Fibroblast of skin of scalp (primary cell): ENCODE measurements around the gene NKTR. TPM values are rescaled to one million over a fixed set of nuclear protein-coding genes. Genes with fewer than 3 reads are reported as not detected.
"Not testable (repeated sequence)": the region's sequence is repeated elsewhere in the genome, so short reads cannot be mapped to it uniquely, and the experiment has no call there.

ENCODE experiments used
- DNase-seq: peaks from one replicate; pipeline ENCODE4 v3.0.0-alpha.2; 2013
- polyA plus RNA-seq, 2 experiments: library from polyadenylated mRNA; unstranded; fragments of 120-200 nt; gene quantifications; one replicate each; pipeline ENCODE4 v1.2.1, GENCODE V29; 2013; ENCODE audit not compliant: insufficient read length in 2 of 2

NKTR gene
- 35.4 TPM for polyA plus RNA-seq (2013, experiment 1 of 2; ENCODE audit: insufficient read length)
- 41.0 TPM for polyA plus RNA-seq (2013, experiment 2 of 2; ENCODE audit: insufficient read length)

GRCh38 chr3:42600111-42600957, at the start of gene NKTR:
Gene NKTR, plus strand, starts transcription at chr3:42600686. Its CDS starts 321 bp downstream, at chr3:42601007.
- DNase-seq: peak; percentile 97

DNA sequence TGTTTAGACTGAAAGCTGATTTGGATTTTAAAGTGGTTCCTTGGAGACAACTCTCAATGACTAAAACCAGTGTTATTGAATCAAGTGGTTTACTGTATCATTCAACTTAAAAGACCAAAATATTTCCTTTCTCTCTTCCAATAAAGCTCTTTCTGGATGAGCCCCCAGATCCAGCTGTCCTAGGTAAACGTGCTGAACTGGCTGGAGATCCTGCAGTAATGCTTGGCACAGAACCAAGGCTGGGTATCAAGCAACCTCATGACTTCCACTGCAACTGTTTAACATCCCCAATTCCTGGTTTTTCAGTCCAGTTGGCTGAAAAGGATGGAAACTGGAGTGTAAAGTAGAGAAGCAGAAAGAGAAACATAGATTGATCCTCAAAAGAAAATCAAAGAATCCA, 47.7 kb upstream of the NKTR start:
- DNase-seq: no peak

DNA sequence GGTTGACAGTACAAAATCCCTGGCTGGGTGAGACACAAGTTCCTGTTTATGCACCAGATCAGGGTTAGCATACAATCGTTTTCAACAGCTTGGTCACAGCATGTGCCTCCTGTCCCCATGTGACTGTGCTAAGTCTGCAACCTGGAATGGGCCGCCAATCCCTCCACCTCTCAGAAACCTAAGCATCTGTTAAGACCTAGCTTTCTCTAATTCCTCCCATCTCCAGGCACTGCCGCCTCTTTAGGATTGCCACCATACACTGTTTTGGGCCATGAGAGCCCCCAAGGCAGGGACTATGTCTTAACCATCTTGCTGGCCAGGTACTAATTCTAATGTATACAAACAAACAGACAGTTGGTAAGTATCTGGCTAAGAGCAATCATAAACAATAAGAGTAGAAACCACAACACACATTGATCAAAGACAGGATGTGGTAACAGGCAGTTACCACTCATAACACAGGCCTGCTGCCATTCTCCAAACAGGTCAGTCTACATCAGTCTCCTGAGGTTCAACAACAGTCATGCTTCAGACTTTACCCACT, 44.3 kb upstream of the NKTR start:
- DNase-seq: no peak

DNA sequence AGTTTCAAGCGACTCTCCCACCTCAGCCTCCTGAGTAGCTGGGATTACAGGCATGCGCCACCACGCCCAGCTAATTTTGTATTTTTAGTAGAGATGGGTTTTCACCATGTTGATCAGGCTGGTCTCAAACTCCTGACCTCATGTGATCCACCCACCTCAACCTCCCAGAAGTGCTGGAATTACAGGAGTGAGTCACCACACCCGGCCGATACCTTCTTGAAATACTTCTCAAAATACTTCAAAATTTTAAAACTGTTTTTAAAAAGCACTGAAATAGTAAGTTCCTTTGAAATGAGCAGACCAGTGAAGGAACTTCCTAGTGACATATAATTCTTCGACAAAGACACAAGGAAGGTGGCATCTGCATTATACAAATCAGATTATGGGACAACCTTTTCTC, 43.7 kb upstream of the NKTR start:
- not testable (repeated sequence) for DNase-seq

- DNase-seq: no peak
These were observed 42.6 kb upstream of the NKTR start for GRCh38 chr3:42557854-42558253.

DNA sequence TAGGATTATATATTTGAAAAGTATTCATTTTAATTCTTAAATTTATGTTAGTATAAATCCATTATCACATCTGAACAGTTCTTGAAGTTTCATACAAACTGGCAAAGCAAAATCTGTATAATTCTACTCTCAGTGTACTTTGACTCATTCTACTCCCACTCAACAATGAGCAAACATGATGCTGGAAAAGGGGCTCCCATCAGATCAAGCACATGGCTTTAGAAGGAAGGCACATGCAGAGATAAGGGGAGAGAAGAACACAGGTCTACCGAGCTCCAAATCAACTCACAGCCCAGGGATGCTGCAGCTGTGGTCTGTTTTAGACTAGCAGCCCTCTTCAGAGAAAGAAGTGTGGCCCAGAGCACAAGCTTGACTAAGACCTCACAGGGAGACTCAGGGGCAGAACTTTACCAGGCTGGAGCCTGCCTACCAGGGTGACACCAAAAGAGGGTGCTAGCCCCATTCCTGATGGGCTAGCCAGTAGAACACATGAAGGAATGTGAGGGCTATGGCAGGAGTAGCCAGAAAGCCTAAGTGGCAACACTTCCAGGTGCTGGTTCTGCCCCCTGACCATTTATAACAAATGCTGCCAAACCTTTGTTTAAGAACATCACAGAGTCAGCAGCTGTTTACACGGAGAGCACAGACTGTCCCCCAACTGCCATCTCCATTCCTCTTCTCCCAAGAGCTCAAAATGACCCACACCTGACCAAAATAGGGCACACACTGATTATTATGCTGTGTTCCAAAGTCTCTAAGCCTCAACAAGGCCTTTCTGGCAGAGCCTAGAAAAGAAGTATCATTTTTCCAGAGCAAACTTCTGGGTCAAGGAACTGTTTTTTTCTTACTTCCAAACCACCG, 38.2 kb upstream of the NKTR start:
- no peak for DNase-seq

DNA sequence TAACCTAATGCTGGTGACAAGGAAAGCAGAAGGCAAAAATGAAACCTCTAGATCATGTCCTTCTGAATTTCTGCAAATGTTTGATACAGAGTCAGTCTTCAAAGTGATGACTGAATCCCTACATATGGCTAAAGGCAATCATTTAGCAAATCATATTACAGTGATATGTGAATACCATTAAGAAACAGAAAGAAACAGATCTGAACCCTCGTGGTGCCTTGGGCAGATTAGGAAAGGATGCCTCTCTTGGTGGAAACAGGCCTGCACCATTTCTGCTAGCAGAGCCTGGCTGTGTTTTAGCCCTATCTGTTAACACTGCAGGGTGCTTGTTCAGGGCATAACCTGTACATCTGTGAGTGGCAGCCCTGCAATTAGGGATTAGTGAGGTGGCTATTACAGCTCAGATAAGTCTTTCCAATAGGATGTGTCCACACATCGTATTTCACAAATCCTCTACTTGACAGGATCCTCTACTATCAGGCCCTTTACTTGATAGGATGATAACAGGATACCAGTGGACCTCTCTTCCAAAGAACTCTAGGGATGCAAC, 30.8 kb upstream of the NKTR start:
- DNase-seq: no peak

DNA sequence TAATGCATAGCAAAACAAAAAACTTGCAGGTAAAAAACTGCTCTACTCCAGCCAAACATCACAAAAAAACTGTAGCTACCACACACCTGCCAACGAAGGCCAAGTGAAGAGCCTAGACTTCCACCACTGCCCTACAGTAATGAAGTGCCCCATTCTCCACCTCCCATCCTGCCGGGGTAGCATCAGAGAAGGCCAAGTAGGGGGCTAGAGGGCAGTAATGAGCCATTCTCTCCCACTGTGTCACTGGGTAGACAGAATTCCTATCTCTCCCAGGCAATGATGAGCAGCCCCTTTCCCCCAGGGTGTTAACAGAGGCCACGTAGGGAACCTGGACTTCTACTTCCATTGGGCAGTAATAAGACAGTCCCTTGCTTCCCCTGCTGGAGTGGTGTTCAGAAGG, 28.2 kb upstream of the NKTR start:
- peak; percentile 52 for DNase-seq

DNA sequence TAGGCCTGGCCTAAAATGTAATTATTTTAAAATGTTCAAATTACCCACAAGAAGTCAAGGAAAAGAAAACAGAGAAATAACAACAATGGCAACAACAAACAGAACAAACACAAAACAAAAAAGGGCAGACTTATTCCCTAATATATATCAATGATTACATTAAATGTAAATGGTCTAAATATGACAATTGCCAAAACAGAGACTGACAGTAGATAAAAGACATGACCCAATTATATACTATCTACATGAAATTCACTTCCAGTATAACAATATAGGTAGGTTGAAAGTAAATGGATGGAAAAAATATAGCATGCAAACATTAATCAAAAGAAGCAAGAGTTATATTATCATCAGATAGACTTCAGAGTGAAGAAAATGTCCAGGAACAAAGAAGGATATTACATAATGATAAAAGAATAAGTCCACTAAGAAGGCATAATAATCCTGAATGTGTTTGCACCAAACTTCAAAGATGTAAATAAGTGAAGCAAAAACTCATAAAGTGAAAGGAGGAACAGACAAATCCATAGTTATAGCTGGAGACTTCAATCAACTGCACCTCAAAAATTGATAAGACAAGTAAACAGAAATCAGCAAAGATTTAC, 25.2 kb upstream of the NKTR start:
- no peak for DNase-seq

GRCh38 chr3:42578054-42578453, 22.4 kb upstream of the NKTR start:
- DNase-seq: no peak

- DNase-seq: not testable (repeated sequence)
These were observed 21.1 kb upstream of the NKTR start for GRCh38 chr3:42579346-42579745.

GRCh38 chr3:42581400-42581708, 19.1 kb upstream of the NKTR start:
- no peak for DNase-seq

DNA sequence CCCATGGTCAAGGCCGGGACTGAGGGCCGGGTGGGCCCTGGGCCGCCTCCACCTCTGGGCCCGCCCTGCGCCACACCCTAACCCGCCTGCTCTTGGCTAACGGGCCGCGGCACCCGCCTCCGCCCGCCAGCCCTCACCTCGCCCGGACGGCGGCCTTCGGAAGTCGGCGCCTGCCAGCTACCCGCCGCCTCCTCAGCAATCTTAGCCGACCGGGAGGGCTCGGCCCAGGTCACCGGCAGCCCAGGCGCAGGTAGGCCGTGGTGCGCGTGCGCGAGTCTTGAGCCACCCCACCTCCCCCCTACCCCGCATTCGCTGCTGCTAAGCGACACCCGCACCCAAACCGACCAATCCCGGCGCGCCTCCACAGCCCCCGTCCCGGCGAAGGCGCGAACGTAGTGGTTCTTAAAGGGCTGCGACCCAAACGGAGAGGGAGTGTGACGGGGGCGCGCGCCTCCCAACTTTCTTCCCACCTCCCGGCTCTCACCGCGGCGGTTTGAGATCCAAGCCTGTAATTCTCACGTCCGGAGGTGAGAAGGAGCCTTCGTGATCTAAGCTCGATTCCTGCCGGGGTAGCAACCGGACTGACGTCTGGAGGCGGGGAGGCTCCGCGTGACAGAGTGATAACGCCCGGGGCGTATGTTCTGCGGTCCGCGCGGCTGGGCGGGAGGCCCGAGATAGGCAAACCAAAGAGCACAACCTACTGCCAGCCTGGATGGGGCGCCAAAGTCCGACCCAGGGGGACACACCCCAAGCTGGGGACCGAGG, 18.6 kb upstream of the NKTR start, which contains the start of gene SEC22C:
Gene SEC22C, minus strand, starts transcription at position 259 of the 765 bp plus-strand sequence. CDS start 12,921 bp downstream, outside the sequence.
- peak; percentile 90 for DNase-seq

DNA sequence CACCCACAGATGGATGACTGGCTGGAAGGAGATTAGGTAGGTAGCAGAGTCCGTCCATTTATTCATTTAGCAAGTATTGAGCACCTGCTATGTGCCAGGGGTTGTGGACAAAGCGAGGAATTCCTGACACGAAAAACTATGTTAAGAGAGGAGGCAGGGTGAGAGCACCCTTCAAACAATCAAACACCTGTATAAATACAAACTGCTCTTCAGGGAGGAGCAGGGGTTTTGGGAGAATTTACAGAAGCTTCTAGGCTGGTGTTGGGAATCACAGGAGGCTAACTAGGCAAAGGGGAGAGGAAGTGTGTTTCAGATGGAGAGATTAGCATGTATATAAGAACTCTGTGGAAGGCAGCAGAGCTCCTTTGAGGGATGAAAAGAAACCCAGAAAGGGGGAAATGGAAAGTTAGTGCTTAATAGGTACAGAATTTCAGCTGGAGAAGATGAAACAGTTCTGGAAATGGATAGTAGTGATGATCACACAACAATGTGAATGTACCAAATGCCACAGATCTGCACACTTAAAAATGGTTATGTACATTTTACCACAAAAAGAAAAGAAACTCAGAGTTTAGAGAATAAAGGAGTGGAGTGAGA, 17.9 kb upstream of the NKTR start:
- DNase-seq: no peak

DNA sequence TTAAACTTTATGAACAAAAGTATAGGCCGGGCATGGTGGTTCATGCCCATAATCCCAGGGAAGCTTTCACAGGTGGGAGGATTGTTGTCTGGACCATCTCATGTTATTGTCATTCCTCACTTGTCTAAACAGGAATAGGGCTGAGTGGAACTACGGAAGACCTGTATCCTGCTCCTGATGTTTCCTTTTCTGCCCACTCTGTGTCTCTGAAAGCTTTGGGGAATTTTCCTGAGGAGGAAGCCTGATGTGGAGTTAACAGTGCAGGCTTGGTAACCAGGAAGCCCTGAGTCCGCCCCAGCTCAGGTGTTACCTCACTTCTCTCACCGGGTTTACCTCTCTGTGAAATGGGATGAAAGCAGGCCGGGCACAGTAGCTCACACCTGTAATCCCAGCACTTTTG, 11.9 kb upstream of the NKTR start:
- DNase-seq: no peak

DNA sequence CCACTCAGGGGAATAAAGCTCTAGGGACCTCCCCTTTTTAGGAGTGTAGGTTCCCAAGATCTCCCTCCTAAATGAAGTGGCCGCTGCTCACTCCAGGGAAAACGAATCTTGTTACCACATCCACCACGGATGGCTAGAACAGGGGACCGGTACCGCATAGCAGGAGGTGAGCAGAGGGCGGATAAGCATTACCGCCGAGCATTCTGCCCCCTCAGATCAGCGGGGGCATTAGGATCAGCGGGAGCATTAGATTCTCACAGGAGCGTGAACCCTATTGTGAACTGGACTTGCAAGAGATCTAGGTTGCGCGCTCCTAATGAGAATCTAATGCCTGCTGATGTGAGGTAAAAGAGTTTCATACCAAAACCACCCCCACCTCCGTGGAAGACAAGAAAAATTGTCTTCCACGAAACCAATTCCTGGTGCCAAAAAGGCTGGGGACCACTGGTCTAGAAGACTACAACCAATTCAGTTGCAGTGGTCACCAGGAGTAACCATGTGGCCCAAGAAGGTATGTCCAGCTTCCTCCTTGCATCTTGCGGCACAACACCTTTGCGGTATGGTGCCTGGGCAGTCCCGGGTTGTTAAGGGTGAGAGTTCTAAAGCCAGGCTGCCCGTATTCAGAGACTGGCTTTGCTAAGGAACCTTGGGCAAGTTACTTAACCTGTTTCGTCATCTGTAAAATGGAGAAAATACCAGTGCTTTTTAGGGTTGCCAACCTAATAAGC, 10.9 kb upstream of the NKTR start:
- DNase-seq: no peak

DNA sequence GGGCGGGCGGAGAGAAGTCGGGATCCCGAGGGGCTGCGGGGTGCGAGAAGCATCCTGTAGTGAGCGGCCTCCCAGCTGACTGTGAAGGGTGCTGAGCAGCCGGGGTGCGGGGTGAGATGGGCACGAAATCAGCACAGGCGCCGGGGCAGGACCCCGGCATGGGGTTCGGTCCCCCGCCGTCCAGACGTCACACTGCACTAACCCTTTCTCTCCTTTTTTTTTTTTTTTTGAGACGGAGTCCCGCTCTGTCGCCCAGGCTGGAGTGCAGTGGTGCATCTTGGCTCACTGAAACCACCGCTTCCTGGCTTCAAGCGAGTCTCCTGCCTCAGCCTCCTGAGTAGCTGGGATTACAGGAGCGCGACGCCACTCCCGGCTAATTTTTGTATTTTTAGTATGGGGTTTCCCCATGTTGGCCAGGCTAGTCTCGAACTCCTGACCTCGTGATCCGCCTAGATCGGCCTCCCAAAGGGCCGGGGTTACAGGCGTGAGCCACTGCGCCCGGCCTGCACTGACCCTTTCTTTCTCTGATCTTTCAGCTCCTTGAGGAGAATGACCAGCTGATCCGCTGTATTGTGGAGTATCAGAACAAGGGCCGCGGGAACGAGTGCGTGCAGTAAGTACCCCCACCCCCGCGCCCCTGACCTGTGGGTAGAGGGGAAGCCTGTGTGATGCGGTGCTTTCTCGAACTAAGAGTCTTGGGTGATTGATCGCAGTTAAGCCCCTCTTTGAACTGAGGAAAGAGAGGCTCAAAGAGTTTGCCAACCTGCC, 9.3 kb upstream of the NKTR start:
- DNase-seq: no peak

GRCh38 chr3:42591811-42592210, 8.7 kb upstream of the NKTR start:
- no peak for DNase-seq

DNA sequence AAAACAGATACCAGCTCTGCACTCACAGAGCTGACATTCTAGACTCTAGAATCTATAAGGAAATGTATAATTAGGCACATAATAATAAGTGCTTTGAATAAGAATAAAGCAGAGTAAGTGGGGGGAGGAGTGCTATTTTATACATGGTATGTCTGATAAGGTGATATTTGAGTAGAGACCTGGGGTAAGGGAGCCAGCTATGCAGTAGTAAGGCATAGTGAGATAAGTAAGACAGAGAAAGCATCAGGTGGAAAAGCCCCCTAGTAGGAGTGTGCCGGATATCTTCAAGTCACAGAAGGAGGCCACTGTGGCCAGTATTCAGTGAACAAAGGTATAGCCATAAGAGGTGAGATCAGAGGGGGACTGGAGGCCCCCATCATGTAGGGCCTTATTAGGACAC, 6.9 kb upstream of the NKTR start:
- DNase-seq: no peak

GRCh38 chr3:42595682-42596081, 4.8 kb upstream of the NKTR start:
- DNase-seq: no peak
